ENCODE data around the gene SLC18A2. TPM values are rescaled to one million over a fixed set of nuclear protein-coding genes. Genes with fewer than 3 reads are reported as not detected.
A peak's percentile ranks its signal among the peaks of the same experiment; 100 is the strongest.

SLC18A2 gene
- total RNA-seq, 4 donors from 2014 or later, result 0.65 to 2.8 (median 2.1) TPM

- WGBS, result 89% methylated on average over 3 of the region's 3 CpGs
- TF ChIP-seq EP300 (IDR thresholded peaks at IDR 0.05), result no peak
Measured at GRCh38 chr10:117257721-117258120, 16.8 kb downstream of the SLC18A2 start.

GRCh38 chr10:117259279-117259678 lies 18.4 kb downstream of the SLC18A2 start:
- Histone ChIP-seq H3K27ac (replicated peaks in 1 of 4) (no peak overlapping the region), H3K27me3 (peaks cover 0 to 68% (median 0%) of the 10 kb centered on the region in 4 donors), H3K9me3 (no peaks in the 10 kb centered on the region), H3K4me3 (no peak overlapping the region), H3K36me3 (no peaks in the 10 kb centered on the region), H3K4me1 (no peaks in the 10 kb centered on the region)
- no peak for TF ChIP-seq CTCF (IDR thresholded peaks at IDR 0.05)
- no peak for TF ChIP-seq POLR2AphosphoS5 (IDR thresholded peaks at IDR 0.05)
- no peak for TF ChIP-seq POLR2A (IDR thresholded peaks at IDR 0.05; ENCODE audit: low read depth)
- TF ChIP-seq EP300 (IDR thresholded peaks at IDR 0.05), result no peak
- intact Hi-C loops (cut with DNase I), result no loop called here
- DNase-seq (ENCODE audit: extremely low spot score), result no peak
- WGBS, result 56% methylated on average over 3 of the region's 3 CpGs

More at GRCh38 chr10:117257721-117258120, 16.8 kb downstream of the SLC18A2 start:
- H3K27ac ChIP-seq (replicated peaks in 1 of 4), result no peak overlapping the region
- peaks cover 0 to 55% (median 0%) of the 10 kb centered on the region in 4 donors for H3K27me3 ChIP-seq
- DNase-seq (ENCODE audit: extremely low spot score), result peak; percentile 78
- intact Hi-C loops (cut with DNase I), result no loop called here
- H3K9me3 ChIP-seq, result no peaks in the 10 kb centered on the region
- no peak overlapping the region for H3K4me3 ChIP-seq
- no peaks in the 10 kb centered on the region for H3K4me1 ChIP-seq
- no peaks in the 10 kb centered on the region for H3K36me3 ChIP-seq

- TF ChIP-seq POLR2AphosphoS5 (IDR thresholded peaks at IDR 0.05), result no peak
- no peak for TF ChIP-seq POLR2A (IDR thresholded peaks at IDR 0.05; ENCODE audit: low read depth)
- TF ChIP-seq CTCF (IDR thresholded peaks at IDR 0.05), result no peak
- no peak for TF ChIP-seq EP300 (IDR thresholded peaks at IDR 0.05)
- Histone ChIP-seq H3K27me3 (peaks cover 0 to 75% (median 0%) of the 10 kb centered on the region in 4 donors), H3K4me3 (no peak overlapping the region), H3K9me3 (no peaks in the 10 kb centered on the region), H3K4me1 (no peaks in the 10 kb centered on the region), H3K27ac (replicated peaks in 1 of 4) (no peak overlapping the region), H3K36me3 (no peaks in the 10 kb centered on the region)
- WGBS, result 50% methylated on average over 4 of the region's 4 CpGs
- intact Hi-C loops (cut with DNase I), result no loop called here
- DNase-seq (ENCODE audit: extremely low spot score), result no peak
Measured at GRCh38 chr10:117260084-117260483, 19.2 kb downstream of the SLC18A2 start.

GRCh38 chr10:117261501-117261900 lies 20.6 kb downstream of the SLC18A2 start:
- Histone ChIP-seq H3K36me3 (no peaks in the 10 kb centered on the region), H3K9me3 (no peaks in the 10 kb centered on the region), H3K4me3 (no peak overlapping the region), H3K4me1 (no peaks in the 10 kb centered on the region), H3K27ac (replicated peaks in 1 of 4) (no peak overlapping the region), H3K27me3 (peaks cover 0 to 70% (median 0%) of the 10 kb centered on the region in 4 donors)
- TF ChIP-seq POLR2A (IDR thresholded peaks at IDR 0.05; ENCODE audit: low read depth) (no peak), CTCF (IDR thresholded peaks at IDR 0.05) (no peak), EP300 (IDR thresholded peaks at IDR 0.05) (no peak), POLR2AphosphoS5 (IDR thresholded peaks at IDR 0.05) (no peak)
- no peak for DNase-seq (ENCODE audit: extremely low spot score)
- intact Hi-C loops (cut with DNase I), result no loop called here
- 85% methylated on average over 3 of the region's 3 CpGs for WGBS

GRCh38 chr10:117262291-117262902 lies 21.5 kb downstream of the SLC18A2 start:
- peak; percentile 34 for DNase-seq (ENCODE audit: extremely low spot score)
- intact Hi-C loops (cut with DNase I), result no loop called here
- WGBS, result 76% methylated on average over 10 of the region's 10 CpGs
- H3K4me3 ChIP-seq, result no peak overlapping the region
- peaks cover 0 to 63% (median 0%) of the 10 kb centered on the region in 4 donors for H3K27me3 ChIP-seq
- H3K9me3 ChIP-seq, result no peaks in the 10 kb centered on the region
- H3K4me1 ChIP-seq, result no peaks in the 10 kb centered on the region
- no peak for TF ChIP-seq EP300 (IDR thresholded peaks at IDR 0.05)
- H3K36me3 ChIP-seq, result no peaks in the 10 kb centered on the region
- no peak overlapping the region for H3K27ac ChIP-seq (replicated peaks in 1 of 4)

- 70% methylated on average over 7 of the region's 7 CpGs for WGBS
- Histone ChIP-seq H3K27me3 (peaks cover 0 to 58% (median 0%) of the 10 kb centered on the region in 4 donors), H3K9me3 (no peaks in the 10 kb centered on the region), H3K36me3 (no peaks in the 10 kb centered on the region), H3K27ac (replicated peaks in 1 of 4) (no peak overlapping the region), H3K4me1 (no peaks in the 10 kb centered on the region), H3K4me3 (no peak overlapping the region)
- TF ChIP-seq POLR2A (IDR thresholded peaks at IDR 0.05; ENCODE audit: low read depth), result no peak
- TF ChIP-seq CTCF (IDR thresholded peaks at IDR 0.05), result no peak
- TF ChIP-seq POLR2AphosphoS5 (IDR thresholded peaks at IDR 0.05), result no peak
- peak; percentile 80 for DNase-seq (ENCODE audit: extremely low spot score)
- intact Hi-C loops (cut with DNase I), result no loop called here
Measured at GRCh38 chr10:117262903-117263293, 22.0 kb downstream of the SLC18A2 start.

Measured in esophagus muscularis mucosa (tissue), 4 donors.